GM21526 (cell line): ENCODE data around the gene ST8SIA1.
"Not testable (repeated sequence)": the region's sequence is repeated elsewhere in the genome, so short reads cannot be mapped to it uniquely, and the experiment has no call there.

Experiments used
- ATAC-seq: cut with Tn5 transposase; IDR thresholded peaks from one replicate; pipeline ENCODE4 v1.9.1; 2021; ENCODE audit warnings: moderate library complexity; ENCODE audit not compliant: unreplicated experiment, low FRiP score

The ST8SIA1 gene

GRCh38 chr12:22190969-22191368, 143.5 kb downstream of the ST8SIA1 start:
- ATAC-seq = no peak

- ATAC-seq = no peak
These were observed 146.1 kb downstream of the ST8SIA1 start for GRCh38 chr12:22188431-22188830.

- ATAC-seq = no peak
These were observed 153.8 kb downstream of the ST8SIA1 start for GRCh38 chr12:22180705-22181104.

GRCh38 chr12:22173177-22173576, 161.3 kb downstream of the ST8SIA1 start:
- no peak for ATAC-seq

- ATAC-seq = no peak
These were observed 162.0 kb downstream of the ST8SIA1 start for GRCh38 chr12:22172501-22172900.

- no peak for ATAC-seq
These were observed 165.1 kb downstream of the ST8SIA1 start for GRCh38 chr12:22169376-22169775.

GRCh38 chr12:22164139-22164538, 170.4 kb downstream of the ST8SIA1 start:
- no peak for ATAC-seq

GRCh38 chr12:22163594-22163993, 170.9 kb downstream of the ST8SIA1 start:
- ATAC-seq = no peak

- no peak for ATAC-seq
These were observed 174.0 kb downstream of the ST8SIA1 start for GRCh38 chr12:22160396-22161003.

- ATAC-seq = not testable (repeated sequence)
These were observed 185.2 kb downstream of the ST8SIA1 start for GRCh38 chr12:22149286-22149685.

GRCh38 chr12:22146686-22147085, 187.8 kb downstream of the ST8SIA1 start:
- not testable (repeated sequence) for ATAC-seq
